ENCODE results near the gene UBE2E3. TPM values are rescaled to one million over a fixed set of nuclear protein-coding genes. Genes with fewer than 3 reads are reported as not detected.
A peak's percentile ranks its signal among the peaks of the same experiment; 100 is the strongest.
"Not testable (repeated sequence)": the region's sequence is repeated elsewhere in the genome, so short reads cannot be mapped to it uniquely, and the experiment has no call there.

Gene UBE2E3
- total RNA-seq, 2 experiments from 2014 or later: 35.0 to 49.6 TPM

- Mint-ChIP-seq H3K4me3 (no peak overlapping the region), H3K36me3 (no peaks in the 10 kb centered on the region), H3K9me3 (ENCODE audit: low read depth) (no peaks in the 10 kb centered on the region), H3K27ac (no peak overlapping the region), H3K4me1 (peaks cover 10% of the 10 kb centered on the region), H3K27me3 (no peaks in the 10 kb centered on the region)
- DNase-seq: no peak
- CTCF ChIA-PET: interaction anchor here (1.6 kb wide), 1 partner anchor 640 kb away, joined by 6 read pairs; no protein-coding TSS in a partner anchor
- ATAC-seq: no peak
These were observed 94.1 kb downstream of the UBE2E3 start for GRCh38 chr2:181074457-181074856.

DNA sequence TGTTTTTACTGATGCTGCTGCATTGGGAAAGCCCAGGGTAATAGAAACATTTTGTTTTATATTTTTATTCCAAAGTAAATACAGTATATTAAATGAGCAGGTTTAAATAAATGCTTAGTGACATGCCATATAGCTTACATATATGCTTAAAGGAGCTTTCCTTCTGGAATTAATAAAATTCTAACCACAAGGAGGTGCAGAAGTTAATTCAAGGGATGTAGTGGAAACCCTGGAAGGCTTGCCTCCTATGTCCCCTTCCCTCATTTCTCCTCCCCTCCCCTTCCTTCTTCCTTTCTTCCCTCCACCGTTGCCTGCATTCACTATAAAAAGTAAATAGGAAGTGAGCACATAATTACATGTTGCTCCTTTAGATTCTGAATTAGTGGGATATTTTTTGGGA, 96.3 kb downstream of the UBE2E3 start:
- Mint-ChIP-seq H3K27ac (no peak overlapping the region), H3K9me3 (ENCODE audit: low read depth) (no peaks in the 10 kb centered on the region), H3K27me3 (no peaks in the 10 kb centered on the region), H3K36me3 (no peaks in the 10 kb centered on the region), H3K4me1 (peaks cover 13% of the 10 kb centered on the region), H3K4me3 (no peak overlapping the region)
- CTCF ChIA-PET: interaction anchor here (1.0 to 1.2 kb wide), 2 partner anchors 20 to 639 kb away, joined by 4 to 6 read pairs; no protein-coding TSS in a partner anchor
- ATAC-seq (no peak), DNase-seq (no peak)

DNA sequence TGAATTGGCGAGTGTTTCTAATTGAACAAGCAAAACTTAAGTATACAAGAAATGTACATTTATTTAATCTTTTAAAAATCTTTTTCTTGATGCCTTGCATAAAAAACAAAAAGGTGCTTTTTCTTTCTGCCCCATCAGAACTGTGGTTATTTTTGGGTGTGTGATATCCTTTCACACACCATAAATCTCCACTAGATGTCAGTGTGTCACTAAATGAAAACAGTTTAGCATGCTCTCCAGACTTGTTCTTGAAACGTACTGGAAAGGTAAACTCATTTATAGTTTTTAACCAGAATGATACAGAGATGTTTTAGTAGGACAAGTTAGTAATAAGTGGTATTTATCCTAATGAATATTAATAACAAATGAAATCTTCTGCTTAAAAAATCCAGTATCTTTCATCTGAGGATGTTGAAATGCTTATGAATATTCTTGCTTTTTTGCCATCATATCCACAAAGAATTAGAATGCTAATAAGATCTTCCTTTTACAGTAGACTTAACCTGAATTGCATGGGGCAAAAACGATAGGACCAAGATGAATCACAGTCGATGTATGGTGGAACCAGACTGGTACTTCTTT, 96.8 kb downstream of the UBE2E3 start:
- Mint-ChIP-seq H3K36me3 (no peaks in the 10 kb centered on the region), H3K4me1 (peaks cover 13% of the 10 kb centered on the region), H3K4me3 (no peak overlapping the region), H3K27me3 (no peaks in the 10 kb centered on the region), H3K9me3 (ENCODE audit: low read depth) (no peaks in the 10 kb centered on the region), H3K27ac (no peak overlapping the region)
- peak; percentile 93 for ATAC-seq
- peak; percentile 45 for DNase-seq
- CTCF ChIA-PET: interaction anchor here (0.7 to 1.0 kb wide), 2 partner anchors 380 to 638 kb away, joined by 3 to 6 read pairs; partner anchors contain the start of gene ITGA4

DNA sequence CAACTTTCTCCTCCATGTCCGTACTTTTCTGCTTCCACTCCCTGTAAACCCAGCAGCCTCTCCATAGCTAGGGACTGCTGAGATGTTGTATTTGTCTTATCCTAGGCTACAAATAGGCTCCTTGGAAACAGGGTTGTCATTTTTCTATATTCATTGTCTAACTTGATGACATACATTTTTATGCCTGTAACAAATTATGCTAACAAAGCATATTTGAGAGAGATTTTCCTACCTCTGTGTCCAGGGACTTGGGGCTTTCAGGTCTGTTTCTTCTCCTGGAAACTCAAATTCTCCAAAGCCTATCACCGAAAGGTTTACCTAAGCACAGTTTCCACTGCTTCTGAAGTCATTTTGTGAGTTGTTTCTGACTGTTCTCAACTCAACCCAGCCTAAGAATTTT, 102.7 kb downstream of the UBE2E3 start:
- H3K36me3 Mint-ChIP-seq: no peaks in the 10 kb centered on the region
- no peak overlapping the region for H3K27ac Mint-ChIP-seq
- no peak for ATAC-seq
- H3K4me3 Mint-ChIP-seq: no peak overlapping the region
- peaks cover 4% of the 10 kb centered on the region for H3K9me3 Mint-ChIP-seq (ENCODE audit: low read depth)
- peaks cover 4% of the 10 kb centered on the region for H3K4me1 Mint-ChIP-seq
- no peak for DNase-seq
- CTCF ChIA-PET: interaction anchor here (1.1 to 1.7 kb wide), 3 partner anchors 21 to 632 kb away, joined by 3 to 5 read pairs (median 3); no protein-coding TSS in a partner anchor
- H3K27me3 Mint-ChIP-seq: no peaks in the 10 kb centered on the region

GRCh38 chr2:181085734-181086133, 105.3 kb downstream of the UBE2E3 start:
- H3K27ac Mint-ChIP-seq: no peak overlapping the region

DNA sequence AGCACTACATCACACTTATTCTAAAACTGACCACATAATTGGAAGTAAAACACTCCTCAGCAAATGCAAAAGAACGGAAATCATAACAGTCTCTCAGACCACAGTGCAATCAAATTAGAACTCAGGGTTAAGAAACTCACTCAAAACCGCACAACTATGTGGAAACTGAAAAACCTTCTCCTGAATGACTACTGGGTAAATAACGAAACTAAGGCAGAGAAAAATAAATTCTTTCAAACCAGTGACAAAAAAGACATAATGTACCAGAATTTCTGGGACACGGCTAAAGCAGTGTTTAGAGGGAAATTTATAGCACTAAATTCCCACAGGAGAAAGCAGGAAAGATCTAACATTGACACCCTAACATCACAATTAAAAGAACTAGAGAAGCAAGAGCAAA, 111.5 kb downstream of the UBE2E3 start:
- ATAC-seq, DNase-seq, H3K27me3 Mint-ChIP-seq: not testable (repeated sequence)
- Mint-ChIP-seq H3K4me1 (peaks cover 35% of the 10 kb centered on the region), H3K9me3 (ENCODE audit: low read depth) (peaks cover 13% of the 10 kb centered on the region), H3K27ac (peak overlapping the region; percentile 85), H3K36me3 (peaks cover 50% of the 10 kb centered on the region), H3K4me3 (peak overlapping the region; percentile 31)
- CTCF ChIA-PET: interaction anchor here (1.2 to 1.5 kb wide), 2 partner anchors 13 to 623 kb away, joined by 3 to 4 read pairs; no protein-coding TSS in a partner anchor

More at GRCh38 chr2:181085734-181086133, 105.3 kb downstream of the UBE2E3 start:
- DNase-seq (no peak), ATAC-seq (no peak)
- H3K4me3 Mint-ChIP-seq: no peak overlapping the region
- CTCF ChIA-PET: interaction anchor here (0.9 to 1.4 kb wide), 4 partner anchors 15 to 410 kb away, joined by 3 to 5 read pairs (median 4); no protein-coding TSS in a partner anchor
- no peaks in the 10 kb centered on the region for H3K27me3 Mint-ChIP-seq
- peaks cover 13% of the 10 kb centered on the region for H3K36me3 Mint-ChIP-seq
- peaks cover 15% of the 10 kb centered on the region for H3K4me1 Mint-ChIP-seq
- peaks cover 7% of the 10 kb centered on the region for H3K9me3 Mint-ChIP-seq (ENCODE audit: low read depth)

GRCh38 chr2:181095486-181095885, 115.1 kb downstream of the UBE2E3 start:
- no peaks in the 10 kb centered on the region for H3K27me3 Mint-ChIP-seq
- peaks cover 25% of the 10 kb centered on the region for H3K4me1 Mint-ChIP-seq
- CTCF ChIA-PET: interaction anchor here (1.0 to 1.2 kb wide), 2 partner anchors 9 to 14 kb away, joined by 3 to 4 read pairs; no protein-coding TSS in a partner anchor
- no peak overlapping the region for H3K4me3 Mint-ChIP-seq
- DNase-seq (no peak), ATAC-seq (no peak)
- no peak overlapping the region for H3K27ac Mint-ChIP-seq
- H3K9me3 Mint-ChIP-seq (ENCODE audit: low read depth): peaks cover 10% of the 10 kb centered on the region
- H3K36me3 Mint-ChIP-seq: peaks cover 60% of the 10 kb centered on the region

DNA sequence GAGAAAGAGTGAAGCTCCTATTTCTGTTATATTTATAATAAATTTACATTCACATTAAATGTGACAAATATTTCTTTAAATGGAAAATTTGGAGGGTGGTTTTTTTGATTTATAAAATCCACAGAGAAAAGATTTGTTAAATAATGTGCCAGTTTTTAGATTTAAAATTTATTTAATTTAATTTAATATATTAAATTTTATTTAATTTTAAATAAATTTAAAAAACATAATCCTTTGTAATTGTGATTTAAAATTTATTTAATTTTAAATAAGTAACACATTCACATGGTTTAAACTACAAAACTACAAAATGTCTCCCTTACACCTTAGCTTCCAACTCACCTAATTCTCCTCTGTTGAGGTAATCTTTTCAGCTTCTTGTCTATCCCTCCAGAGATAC, 123.3 kb downstream of the UBE2E3 start:
- Mint-ChIP-seq H3K36me3 (peaks cover 9% of the 10 kb centered on the region), H3K9me3 (ENCODE audit: low read depth) (no peaks in the 10 kb centered on the region), H3K4me1 (peaks cover 46% of the 10 kb centered on the region), H3K27me3 (no peaks in the 10 kb centered on the region), H3K27ac (no peak overlapping the region), H3K4me3 (no peak overlapping the region)
- DNase-seq (no peak), ATAC-seq (no peak)
- CTCF ChIA-PET: interaction anchor here (1.2 to 5.9 kb wide), 13 partner anchors 8 to 393 kb away, joined by 3 to 36 read pairs (median 6); partner anchors contain the start of gene ITGA4

GRCh38 chr2:181104512-181105115, 124.2 kb downstream of the UBE2E3 start:
- Mint-ChIP-seq H3K27ac (peak overlapping the region; percentile 75), H3K4me3 (peak overlapping the region; percentile 20), H3K36me3 (peaks cover 11% of the 10 kb centered on the region), H3K4me1 (peaks cover 56% of the 10 kb centered on the region), H3K27me3 (no peaks in the 10 kb centered on the region), H3K9me3 (ENCODE audit: low read depth) (peaks cover under 1% of the 10 kb centered on the region)
- DNase-seq (no peak), ATAC-seq (no peak)
- CTCF ChIA-PET: interaction anchor here (0.7 to 5.9 kb wide), 33 partner anchors 9 to 611 kb away, joined by 3 to 36 read pairs (median 4); partner anchors contain the start of gene ITGA4

DNA sequence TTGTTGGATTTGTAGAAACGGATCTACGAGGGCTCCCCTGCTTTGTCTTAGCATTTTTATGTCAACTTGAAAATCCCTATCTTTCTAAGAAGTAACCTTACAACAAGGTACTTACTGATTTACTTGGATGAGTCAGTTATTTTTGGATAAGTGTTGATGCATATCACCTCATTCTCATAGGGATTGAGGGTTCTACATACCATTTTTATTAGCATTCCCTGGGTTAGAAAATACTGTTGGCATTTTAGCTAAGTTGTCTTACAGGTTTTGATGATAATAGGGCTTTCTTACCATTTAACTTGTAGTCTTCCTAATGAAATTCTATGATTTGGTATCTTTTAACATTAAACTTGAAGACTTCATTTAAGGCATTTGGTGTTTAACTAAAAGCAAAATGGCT, 125.2 kb downstream of the UBE2E3 start:
- no peak overlapping the region for H3K4me3 Mint-ChIP-seq
- H3K4me1 Mint-ChIP-seq: peaks cover 63% of the 10 kb centered on the region
- peaks cover 4% of the 10 kb centered on the region for H3K9me3 Mint-ChIP-seq (ENCODE audit: low read depth)
- H3K27ac Mint-ChIP-seq: peak overlapping the region; percentile 89
- H3K36me3 Mint-ChIP-seq: peaks cover 16% of the 10 kb centered on the region
- ATAC-seq (no peak), DNase-seq (no peak)
- no peaks in the 10 kb centered on the region for H3K27me3 Mint-ChIP-seq
- CTCF ChIA-PET: interaction anchor here (0.8 to 5.9 kb wide), 21 partner anchors 10 to 610 kb away, joined by 3 to 36 read pairs (median 4); partner anchors contain the start of gene ITGA4

GRCh38 chr2:181106229-181106628, 125.8 kb downstream of the UBE2E3 start:
- Mint-ChIP-seq H3K27ac (peak overlapping the region; percentile 89), H3K36me3 (peaks cover 22% of the 10 kb centered on the region), H3K4me1 (peaks cover 67% of the 10 kb centered on the region), H3K9me3 (ENCODE audit: low read depth) (peaks cover 4% of the 10 kb centered on the region), H3K27me3 (no peaks in the 10 kb centered on the region), H3K4me3 (peak overlapping the region; percentile 37)
- ATAC-seq: no peak
- DNase-seq: no peak
- CTCF ChIA-PET: interaction anchor here (0.8 to 5.9 kb wide), 8 partner anchors 9 to 609 kb away, joined by 3 to 36 read pairs (median 4); no protein-coding TSS in a partner anchor

GRCh38 chr2:181106789-181107627, 126.6 kb downstream of the UBE2E3 start:
- H3K9me3 Mint-ChIP-seq (ENCODE audit: low read depth): peaks cover 4% of the 10 kb centered on the region
- H3K36me3 Mint-ChIP-seq: peaks cover 22% of the 10 kb centered on the region
- peaks cover 67% of the 10 kb centered on the region for H3K4me1 Mint-ChIP-seq
- H3K27me3 Mint-ChIP-seq: no peaks in the 10 kb centered on the region
- peak; percentile 92 for ATAC-seq
- H3K27ac Mint-ChIP-seq: peak overlapping the region; percentile 89
- H3K4me3 Mint-ChIP-seq: peak overlapping the region; percentile 61
- CTCF ChIA-PET: interaction anchor here (0.9 to 5.9 kb wide), 7 partner anchors 9 to 360 kb away, joined by 3 to 36 read pairs (median 5); no protein-coding TSS in a partner anchor
- DNase-seq: peak; percentile 64

DNA sequence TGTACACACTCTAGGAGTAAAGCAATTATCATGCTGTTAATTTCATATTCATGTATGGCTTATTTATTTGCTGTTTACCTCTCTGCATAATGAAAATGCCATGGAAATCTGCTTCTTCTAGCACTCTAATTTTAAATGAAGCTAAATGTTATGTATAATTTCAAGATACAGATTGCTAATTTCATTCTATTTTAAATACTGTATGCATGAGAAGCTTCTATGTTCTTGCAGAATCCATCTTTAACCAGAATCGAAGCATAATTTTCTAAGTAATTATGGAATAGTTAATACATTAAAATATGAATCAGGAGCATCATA, 127.2 kb downstream of the UBE2E3 start:
- Mint-ChIP-seq H3K27me3 (no peaks in the 10 kb centered on the region), H3K27ac (peak overlapping the region; percentile 89), H3K9me3 (ENCODE audit: low read depth) (peaks cover 4% of the 10 kb centered on the region), H3K4me3 (no peak overlapping the region), H3K4me1 (peaks cover 67% of the 10 kb centered on the region), H3K36me3 (peaks cover 22% of the 10 kb centered on the region)
- no peak for ATAC-seq
- CTCF ChIA-PET: interaction anchor here (0.9 to 5.9 kb wide), 4 partner anchors 14 to 359 kb away, joined by 3 to 36 read pairs (median 7); no protein-coding TSS in a partner anchor
- no peak for DNase-seq
